Measurements from ENCODE around the gene IFT80. TPM values are rescaled to one million over a fixed set of nuclear protein-coding genes. Genes with fewer than 3 reads are reported as not detected.
A peak's percentile ranks its signal among the peaks of the same experiment; 100 is the strongest.

Gene IFT80
- polyA plus RNA-seq, 3 donors = 1.3 to 7.7 (median 1.4) TPM

- Histone ChIP-seq H3K79me2 (ENCODE audit: insufficient read depth, low read length) (no peaks in the 10 kb centered on the region), H3K4me1 (ENCODE audit: control insufficient read depth in 1 of 2, insufficient read depth in 2 of 2, low read length in 2 of 2) (no peaks in the 10 kb centered on the region), H3K4me2 (replicated peaks; ENCODE audit: extremely low read depth, low read length, poor library complexity, severe bottlenecking) (no peak overlapping the region), H3K4me3 (replicated peaks in 1 of 3; ENCODE audit: low read depth in 2 of 3, low read length in 3 of 3) (no peak overlapping the region), H2AFZ (ENCODE audit: insufficient read depth, low read depth, low read length, poor library complexity, severe bottlenecking) (no peak overlapping the region), H3K27ac (ENCODE audit: low read depth in 1 of 2, low read length in 2 of 2) (no peak overlapping the region), H3K27me3 (ENCODE audit: control insufficient read depth in 2 of 2, insufficient read depth in 2 of 2, low read length in 2 of 2) (no peaks in the 10 kb centered on the region), H4K20me1 (ENCODE audit: insufficient read depth, low read length) (no peaks in the 10 kb centered on the region), H3K9me3 (replicated peaks in 1 of 2; ENCODE audit: control insufficient read depth in 1 of 2, insufficient read depth in 1 of 2, low read length in 2 of 2) (no peaks in the 10 kb centered on the region), H3K36me3 (replicated peaks in 1 of 2; ENCODE audit: control insufficient read depth in 1 of 2, insufficient read depth in 2 of 2, low read length in 2 of 2) (no peaks in the 10 kb centered on the region), H3K9ac (ENCODE audit: insufficient read depth, low read length, poor library complexity, severe bottlenecking) (no peak overlapping the region)
- 13% methylated on average over 1 of the region's 1 CpG for WGBS (ENCODE audit: insufficient coverage)
- no peak overlapping the region for H3K4me3 Mint-ChIP-seq
- H3K27ac Mint-ChIP-seq = peak overlapping the region in 1 of 7 donors; percentile 66
- intact Hi-C loops (cut with micrococcal nuclease) = no loop called here
- H3K9me3 Mint-ChIP-seq = peaks cover 0 to 3% (median 2%) of the 10 kb centered on the region in 7 donors
- H3K27me3 Mint-ChIP-seq (ENCODE audit: low read depth in 3 of 3) = peaks cover 0 to 4% (median 2%) of the 10 kb centered on the region in 3 donors
- DNase-seq = no peak
- no peak for TF ChIP-seq CTCF (IDR thresholded peaks at IDR 0.05)
- H3K4me1 Mint-ChIP-seq = no peaks in the 10 kb centered on the region
- peaks cover 6 to 9% of the 10 kb centered on the region in 2 donors for H3K36me3 Mint-ChIP-seq
Measured at GRCh38 chr3:160286231-160286630, 112.8 kb downstream of the IFT80 start.

DNA sequence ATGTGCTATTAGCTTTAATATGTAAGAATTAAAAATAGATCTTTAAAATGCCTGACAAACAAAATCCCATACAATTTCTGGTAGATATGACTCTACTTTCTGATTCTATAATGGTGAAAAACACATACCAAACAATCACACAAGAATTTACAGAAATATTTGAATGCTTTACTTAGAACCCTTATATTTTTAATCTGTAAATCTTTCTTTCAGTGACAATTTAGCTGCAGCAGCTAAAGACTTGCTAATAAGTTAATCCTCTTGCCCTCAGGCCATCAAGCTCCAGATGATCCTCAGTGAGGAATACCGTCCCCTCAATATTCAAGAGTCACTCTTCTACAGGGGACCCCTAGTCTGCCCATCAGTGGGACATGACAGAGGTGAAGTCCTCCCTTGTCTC is 118.2 kb downstream of the IFT80 start:
- H3K27me3 ChIP-seq (ENCODE audit: control insufficient read depth in 2 of 2, insufficient read depth in 2 of 2, low read length in 2 of 2) = no peaks in the 10 kb centered on the region
- 100% methylated on average over 1 of the region's 1 CpG for WGBS (ENCODE audit: insufficient coverage)
- peaks cover 0 to 4% of the 10 kb centered on the region in 2 donors for H3K36me3 ChIP-seq (replicated peaks in 1 of 2; ENCODE audit: control insufficient read depth in 1 of 2, insufficient read depth in 2 of 2, low read length in 2 of 2)
- H3K27ac Mint-ChIP-seq = no peak overlapping the region
- H3K4me1 Mint-ChIP-seq = no peaks in the 10 kb centered on the region
- no peak overlapping the region for H2AFZ ChIP-seq (ENCODE audit: insufficient read depth, low read depth, low read length, poor library complexity, severe bottlenecking)
- H3K27ac ChIP-seq (ENCODE audit: low read depth in 1 of 2, low read length in 2 of 2) = no peak overlapping the region
- H4K20me1 ChIP-seq (ENCODE audit: insufficient read depth, low read length) = no peaks in the 10 kb centered on the region
- no peaks in the 10 kb centered on the region for H3K4me1 ChIP-seq (ENCODE audit: control insufficient read depth in 1 of 2, insufficient read depth in 2 of 2, low read length in 2 of 2)
- TF ChIP-seq CTCF (IDR thresholded peaks at IDR 0.05) = no peak
- no peak overlapping the region for H3K4me2 ChIP-seq (replicated peaks; ENCODE audit: extremely low read depth, low read length, poor library complexity, severe bottlenecking)
- no peak overlapping the region for H3K4me3 ChIP-seq (replicated peaks in 1 of 3; ENCODE audit: low read depth in 2 of 3, low read length in 3 of 3)
- H3K36me3 Mint-ChIP-seq = peaks cover 21 to 24% of the 10 kb centered on the region in 2 donors
- no peak overlapping the region for H3K4me3 Mint-ChIP-seq
- no peaks in the 10 kb centered on the region for H3K79me2 ChIP-seq (ENCODE audit: insufficient read depth, low read length)
- H3K9me3 ChIP-seq (replicated peaks in 1 of 2; ENCODE audit: control insufficient read depth in 1 of 2, insufficient read depth in 1 of 2, low read length in 2 of 2) = no peaks in the 10 kb centered on the region
- no peak overlapping the region for H3K9ac ChIP-seq (ENCODE audit: insufficient read depth, low read length, poor library complexity, severe bottlenecking)
- peaks cover 0 to 2% (median 0%) of the 10 kb centered on the region in 7 donors for H3K9me3 Mint-ChIP-seq
- no peaks in the 10 kb centered on the region for H3K27me3 Mint-ChIP-seq (ENCODE audit: low read depth in 3 of 3)
- no peak for DNase-seq
- intact Hi-C loops (cut with micrococcal nuclease) = no loop called here
